Renal cortex interstitium (tissue), 11 donors: ENCODE data around the gene SCUBE1. TPM values are rescaled to one million over a fixed set of nuclear protein-coding genes. Genes with fewer than 3 reads are reported as not detected.

Experiments used
- DNase-seq, 11 donors: peaks; one replicate each; pipeline ENCODE4 v3.0.0-alpha.2; 2013; ENCODE audit warnings: low read depth in 9 of 11, low spot score in 4 of 11; ENCODE audit errors: extremely low read depth in 1 of 11
- polyA plus RNA-seq, 3 donors: library from polyadenylated mRNA; unstranded; fragments of 120-200 nt; gene quantifications; one replicate each; pipeline ENCODE4 v1.2.1, GENCODE V29; 2013; ENCODE audit not compliant: insufficient read length in 3 of 3

SCUBE1 gene
- polyA plus RNA-seq, 3 donors, result 8.7 to 11.6 (median 10.9) TPM

GRCh38 chr22:43234264-43234988 lies 108.7 kb downstream of the SCUBE1 start:
- no peak for DNase-seq

DNA sequence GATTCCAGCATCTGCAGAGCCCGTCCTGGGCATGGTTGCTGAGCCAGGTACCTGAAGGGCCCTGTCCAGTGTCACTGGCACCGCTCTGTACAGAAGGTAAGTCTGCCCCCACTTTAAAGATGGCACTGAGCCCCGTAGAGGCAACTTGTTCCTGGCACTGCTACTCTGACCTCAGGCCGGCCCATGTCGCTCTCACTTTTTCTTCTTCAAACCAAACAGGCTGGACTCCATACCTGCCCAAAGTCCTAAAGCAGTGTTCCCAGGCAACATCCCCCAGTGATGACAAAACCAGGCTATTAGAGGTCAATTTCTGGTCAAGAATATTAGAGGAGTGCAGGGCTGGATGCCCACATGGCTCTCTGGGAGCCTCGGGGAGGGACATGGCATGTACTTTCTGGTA lies 109.6 kb downstream of the SCUBE1 start:
- DNase-seq, result no peak

GRCh38 chr22:43232445-43232844 lies 110.7 kb downstream of the SCUBE1 start:
- no peak for DNase-seq

DNA sequence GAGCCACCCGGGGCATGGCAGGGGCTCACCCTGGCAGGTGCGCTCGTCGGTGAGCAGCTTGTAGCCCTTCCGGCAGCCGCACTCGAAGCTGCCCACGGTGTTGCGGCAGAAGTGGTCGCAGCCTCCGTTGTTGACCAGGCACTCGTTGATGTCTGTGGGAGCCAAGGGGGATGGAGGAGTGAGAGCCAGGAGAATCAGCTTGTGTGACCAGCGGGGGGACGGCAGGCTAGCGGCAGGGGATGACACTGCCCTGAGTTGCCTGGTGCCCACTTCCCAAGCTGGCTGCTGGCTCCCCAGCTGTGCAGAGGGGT lies 111.5 kb downstream of the SCUBE1 start:
- DNase-seq, result no peak

GRCh38 chr22:43230971-43231723 lies 112.0 kb downstream of the SCUBE1 start:
- DNase-seq, result peak in 8 of 11 donors; percentile 16 to 47 (median 40)

DNA sequence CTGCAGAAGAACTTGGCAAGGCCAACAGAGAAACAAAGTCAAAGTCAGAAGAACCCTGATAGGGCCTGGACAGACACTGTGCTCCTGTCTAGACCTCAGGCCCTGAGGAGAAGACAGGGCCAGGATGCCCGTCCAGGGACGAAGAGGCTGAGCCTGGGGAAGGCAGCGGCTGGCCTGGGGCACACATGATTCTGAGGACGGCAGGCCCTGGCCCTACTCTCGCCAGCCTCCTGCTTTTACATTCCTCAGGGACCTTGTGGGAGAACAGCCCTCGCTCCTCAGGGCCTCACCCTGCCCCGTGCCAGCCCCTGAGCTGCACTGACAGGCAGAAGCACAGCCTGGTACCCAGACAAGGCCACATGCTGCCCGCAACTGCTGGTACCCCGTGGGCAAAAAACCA lies 112.6 kb downstream of the SCUBE1 start:
- DNase-seq, result no peak

- DNase-seq, result no peak
Measured at GRCh38 chr22:43228863-43229262, 114.3 kb downstream of the SCUBE1 start.

- no peak for DNase-seq
Measured at GRCh38 chr22:43228330-43228729, 114.8 kb downstream of the SCUBE1 start.

GRCh38 chr22:43227239-43227630 lies 115.9 kb downstream of the SCUBE1 start:
- DNase-seq, result no peak

GRCh38 chr22:43226377-43227238 lies 116.6 kb downstream of the SCUBE1 start:
- DNase-seq, result no peak

DNA sequence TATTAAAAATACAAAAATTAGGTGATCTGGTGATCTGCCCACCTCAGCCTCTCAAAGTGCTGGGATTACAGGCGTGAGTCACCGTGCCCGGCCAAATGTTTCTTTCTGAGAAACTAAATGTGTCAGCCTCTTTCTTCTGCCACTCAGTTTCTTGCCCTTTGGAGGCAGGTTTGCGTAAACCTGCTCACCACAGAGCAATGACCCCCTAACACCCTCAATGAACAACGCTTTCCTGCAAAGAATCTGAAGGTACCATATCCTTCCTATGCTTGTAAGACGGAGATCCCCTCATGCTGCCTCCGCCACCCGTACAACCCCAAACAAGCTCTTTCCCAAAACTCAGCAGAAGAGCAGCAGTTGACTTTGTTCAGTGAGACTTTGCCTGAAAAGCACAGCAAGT lies 117.6 kb downstream of the SCUBE1 start:
- no peak for DNase-seq

- DNase-seq, result no peak
Measured at GRCh38 chr22:43222987-43223386, 120.2 kb downstream of the SCUBE1 start.

- no peak for DNase-seq
Measured at GRCh38 chr22:43222262-43222661, 120.9 kb downstream of the SCUBE1 start.

- no peak for DNase-seq
Measured at GRCh38 chr22:43220625-43221380, 122.4 kb downstream of the SCUBE1 start.

DNA sequence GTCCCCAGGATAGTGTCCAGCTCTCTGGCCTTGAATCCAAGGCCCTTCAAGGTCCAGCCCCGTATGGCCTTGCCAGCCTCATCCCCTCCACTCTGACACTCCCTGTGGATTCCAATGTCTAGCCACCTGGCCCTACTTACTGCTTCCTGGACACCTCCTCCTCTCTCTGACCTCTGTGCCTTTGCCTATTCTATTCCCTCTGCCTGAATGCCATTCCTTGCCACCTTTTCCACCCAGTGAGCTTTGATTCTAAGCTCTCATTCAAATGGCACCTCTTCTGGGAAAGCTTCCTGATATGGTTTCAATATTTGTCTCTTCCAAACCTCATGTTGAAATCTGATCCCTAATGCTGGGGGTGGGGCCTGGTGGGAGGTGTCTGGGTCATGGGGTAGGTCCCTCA lies 124.4 kb downstream of the SCUBE1 start:
- no peak for DNase-seq

DNA sequence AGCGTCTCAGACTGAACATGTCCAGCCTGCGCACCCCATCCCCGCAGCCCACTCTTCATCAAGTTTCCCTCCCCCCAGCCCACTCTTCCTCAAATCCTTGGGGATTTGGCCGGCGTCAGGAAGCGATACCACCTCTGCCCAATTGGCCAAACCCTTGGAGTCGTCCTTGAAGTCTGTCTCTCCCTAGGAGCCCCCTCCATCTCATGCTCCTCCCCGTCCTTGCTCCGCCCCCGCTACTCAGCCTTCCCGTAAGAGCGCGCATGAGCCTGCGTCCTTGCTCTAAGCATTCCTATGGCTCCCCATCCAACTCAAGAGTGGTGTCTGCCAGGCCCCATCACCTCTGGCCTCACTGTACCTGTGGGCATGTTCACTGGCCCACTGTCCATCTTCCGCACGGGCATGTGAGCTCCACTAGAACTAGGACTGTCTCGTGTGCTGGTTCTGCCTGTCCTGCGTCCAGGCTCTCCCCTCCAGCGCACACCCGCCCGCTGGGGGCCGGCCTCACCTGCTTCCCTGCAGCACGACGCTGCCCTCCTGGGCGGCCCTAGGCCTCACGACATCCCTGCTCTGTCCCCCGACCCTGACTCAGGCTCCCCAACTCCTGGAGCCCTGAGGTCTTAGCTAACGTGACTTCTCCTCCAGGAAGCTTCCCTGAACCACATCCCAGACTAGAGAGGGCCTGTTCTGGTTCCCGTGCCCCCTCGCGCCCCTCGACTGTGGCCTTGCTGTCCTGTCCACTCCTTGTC lies 125.7 kb downstream of the SCUBE1 start:
- no peak for DNase-seq

DNA sequence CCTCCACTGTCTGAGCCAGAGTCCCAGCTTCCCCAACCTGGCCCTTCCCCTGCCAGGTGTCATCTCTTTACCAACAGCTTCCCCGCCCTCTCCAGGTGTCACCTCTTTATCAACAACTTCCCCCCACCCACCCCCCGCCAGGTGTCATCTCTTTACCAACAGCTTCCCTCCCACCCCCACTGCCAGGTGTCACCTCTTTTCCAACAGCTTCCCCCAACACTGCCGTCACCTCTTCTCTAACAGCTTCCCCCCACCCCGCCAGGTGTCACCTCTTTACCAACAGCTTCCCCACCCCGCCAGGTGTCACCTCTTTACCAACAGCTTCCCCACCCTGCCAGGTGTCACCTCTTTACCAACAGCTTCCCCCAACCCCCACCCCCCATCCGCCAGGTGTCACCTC lies 126.4 kb downstream of the SCUBE1 start:
- no peak for DNase-seq

GRCh38 chr22:43213962-43214361 lies 129.2 kb downstream of the SCUBE1 start:
- DNase-seq, result no peak

- no peak for DNase-seq
Measured at GRCh38 chr22:43213051-43213450, 130.1 kb downstream of the SCUBE1 start.
